HCT116 (cell line): ENCODE results near the gene KIAA1755. TPM values are rescaled to one million over a fixed set of nuclear protein-coding genes. Genes with fewer than 3 reads are reported as not detected.

ENCODE experiments used
- ATAC-seq: fragments of 200-7000 bp; cut with Tn5 transposase; 2 replicates; pipeline ENCODE4 v1.9.1; 2020; ENCODE audit warnings: mild to moderate bottlenecking, moderate library complexity
- BruUV-seq: library from RNA; stranded (reverse); fragments of 400-500 nt; replicated peaks from 2 replicates; lab custom pipeline; 2021; lab: Mats Ljungman, UMichigan
- CTCF ChIA-PET: fragments of 300-600 bp; sonication (Branson Sonifier 250); formaldehyde crosslinking; loops from one replicate; lab custom pipeline; 2021; ENCODE audit warnings: antibody characterized with exemption; lab: Charles Lee
- POLR2A ChIA-PET: fragments of 300-600, 350-600 bp; sonication (Branson Sonifier 250); formaldehyde crosslinking; loops from one replicate; lab custom pipeline; 2021; ENCODE audit warnings: antibody characterized with exemption; lab: Charles Lee
- RAD21 ChIA-PET, 2 experiments: fragments of 300-600 bp; sonication (Branson Sonifier 250); formaldehyde crosslinking; loops; one replicate each; lab custom pipeline; 2023; ENCODE audit warnings: low total read pairs in 2 of 2; ENCODE audit not compliant: uncharacterized antibody in 2 of 2, unreplicated experiment in 2 of 2, low non-redundant PET in 1 of 2; lab: Charles Lee
- DNase-seq: peaks from one replicate; pipeline ENCODE4 v3.0.0-alpha.2; 2010; ENCODE audit warnings: low read depth, low spot score
- H2AFZ ChIP-seq: fragments of 200-600 bp; shearing (Covaris generic), sonication (generic); 2 replicates; pipeline ENCODE4 v1.6.1; 2017; ENCODE audit warnings: low read depth, mixed run types, mixed read lengths, antibody characterized with exemption, low read length; ENCODE audit not compliant: poor library complexity, severe bottlenecking
- H3K27ac ChIP-seq: 2 replicates; pipeline ENCODE4 v1.5.1; 2012; ENCODE audit warnings: low read depth, low read length
- H3K27me3 ChIP-seq: fragments of 200-600 bp; sonication (generic); 2 replicates; pipeline ENCODE4 v1.6.1; 2016; ENCODE audit warnings: mixed run types, low read length, mixed read lengths; ENCODE audit not compliant: insufficient read depth
- H3K36me3 ChIP-seq, 2 experiments: fragments of 200-500 bp in 1 of 2; fragments of 200-600 bp in 1 of 2; sonication (Bioruptor generic) in 1 of 2; sonication (generic) in 1 of 2; 2 replicates each; pipeline versions ENCODE4 v1.5.1 to v1.6.1; 2014 to 2016; ENCODE audit warnings: low read length in 2 of 2, inconsistent platforms in 1 of 2, mixed read lengths in 1 of 2, mixed run types in 1 of 2; ENCODE audit not compliant: insufficient read depth in 2 of 2, control insufficient read depth in 1 of 2
- H3K4me1 ChIP-seq, 2 experiments: fragments of 200-600 bp in 1 of 2; sonication (generic) in 1 of 2; 2 replicates each; pipeline versions ENCODE4 v1.5.1 to v1.6.1; 2012 to 2017; ENCODE audit warnings: low read length in 2 of 2, inconsistent platforms in 1 of 2, mild to moderate bottlenecking in 1 of 2, mixed read lengths in 1 of 2, mixed run types in 1 of 2, moderate library complexity in 1 of 2; ENCODE audit not compliant: insufficient read depth in 2 of 2, control insufficient read depth in 1 of 2
- H3K4me2 ChIP-seq: fragments of 200-600 bp; sonication (generic); 2 replicates; pipeline ENCODE4 v1.6.1; 2017; ENCODE audit warnings: mixed run types, low read length, mixed read lengths
- H3K4me3 ChIP-seq, 2 experiments: fragments of 200-600 bp in 1 of 2; sonication (generic) in 1 of 2; replicated peaks in 1 of 2; 2 replicates each; pipeline ENCODE4 v1.5.1; 2011 to 2016; ENCODE audit warnings: low read length in 2 of 2, control low read depth in 1 of 2, low read depth in 1 of 2, mild to moderate bottlenecking in 1 of 2, mixed read lengths in 1 of 2, mixed run types in 1 of 2
- H3K79me2 ChIP-seq: fragments of 200-600 bp; sonication (generic); 2 replicates; pipeline ENCODE4 v1.6.1; 2017; ENCODE audit warnings: mild to moderate bottlenecking, mixed run types, low read length, moderate library complexity, mixed read lengths; ENCODE audit not compliant: insufficient read depth
- H3K9ac ChIP-seq: fragments of 200-600 bp; sonication (generic); 2 replicates; pipeline ENCODE4 v1.6.1; 2016; ENCODE audit warnings: low read length, mixed read lengths
- H3K9me2 ChIP-seq: fragments of 200-600 bp; sonication (generic), shearing (Covaris generic); 2 replicates; pipeline ENCODE4 v1.6.1; 2017; ENCODE audit warnings: mixed run types, mild to moderate bottlenecking, moderate library complexity; ENCODE audit not compliant: insufficient read depth
- H3K9me3 ChIP-seq, 2 experiments: fragments of 200-500 bp in 1 of 2; fragments of 200-600 bp in 1 of 2; sonication (Bioruptor generic) in 1 of 2; sonication (generic) in 1 of 2; 2 replicates each; pipeline ENCODE4 v1.6.1; 2014 to 2017; ENCODE audit warnings: low read length in 2 of 2, mixed read lengths in 2 of 2, inconsistent platforms in 1 of 2, low read depth in 1 of 2, mild to moderate bottlenecking in 1 of 2, mixed run types in 1 of 2, moderate library complexity in 1 of 2; ENCODE audit not compliant: control insufficient read depth in 1 of 2, insufficient read depth in 1 of 2
- H4K20me1 ChIP-seq: fragments of 200-600 bp; sonication (generic), shearing (Covaris generic); 2 replicates; pipeline ENCODE4 v1.6.1; 2017; ENCODE audit warnings: mixed run types, mild to moderate bottlenecking, moderate library complexity; ENCODE audit not compliant: insufficient read depth
- CTCF ChIP-seq, 3 experiments: fragments of 200-600 bp in 1 of 3; sonication (generic) in 1 of 3; IDR thresholded peaks in 2 of 3; conservative IDR thresholded peaks in 1 of 3; 2 replicates each; pipeline ENCODE4 v1.5.1; 2012 to 2017; ENCODE audit warnings: low read depth in 2 of 3, low read length in 2 of 3, antibody characterized with exemption in 1 of 3, borderline replicate concordance in 1 of 3, control low read depth in 1 of 3, mild to moderate bottlenecking in 1 of 3, mixed read lengths in 1 of 3, mixed run types in 1 of 3, moderate library complexity in 1 of 3; ENCODE audit not compliant: insufficient read depth in 1 of 3
- JUND ChIP-seq: IDR thresholded peaks from 2 replicates; pipeline ENCODE4 v1.6.1; 2012
- POLR2AphosphoS5 ChIP-seq: IDR thresholded peaks from 2 replicates; pipeline ENCODE4 v1.6.1; 2011; ENCODE audit warnings: mild to moderate bottlenecking, low read depth, low read length, moderate library complexity
- REST ChIP-seq: IDR thresholded peaks from 2 replicates; pipeline ENCODE4 v1.6.1; 2012; ENCODE audit warnings: low read depth
- TCF7L2 ChIP-seq: IDR thresholded peaks from 2 replicates; pipeline ENCODE4 v1.7.0; 2011; ENCODE audit warnings: borderline replicate concordance, inconsistent platforms; ENCODE audit not compliant: insufficient read depth, insufficient read length; ENCODE audit errors: extremely low read depth
- intact Hi-C: fragments of 100-400 bp; cut with micrococcal nuclease; formaldehyde crosslinking; loops from 2 replicates; pipeline ENCODE4 v1.10.0; 2022
- total RNA-seq: library from RNA; stranded (reverse); gene quantifications from one replicate; pipeline ENCODE4 v1.2.1, GENCODE V29; 2021; ENCODE audit not compliant: unreplicated experiment

The KIAA1755 gene
- total RNA-seq, 1 experiment from 2014 or later, result not detected

GRCh38 chr20:38303908-38304379 lies 43.4 kb upstream of the KIAA1755 start, which contains the start of gene BPI:
Gene BPI (plus strand): TSS chr20:38304156. CDS start chr20:38304224, 68 bp downstream.
- RAD21 ChIA-PET, result no interaction called here
- POLR2A ChIA-PET, result no interaction called here
- H3K27ac ChIP-seq, result no peak within 1 kb of the TSS
- no peaks in the 10 kb centered on the region for H4K20me1 ChIP-seq
- no peaks in the 10 kb centered on the region for H3K27me3 ChIP-seq
- H3K9ac ChIP-seq, result no peak within 1 kb of the TSS
- no peak within 1 kb of the TSS for H3K4me2 ChIP-seq
- BruUV-seq, result no TSS peak
- peaks cover 6 to 10% of the 10 kb centered on the region in 2 experiments; a peak in 2 of 4 replicates for H3K4me1 ChIP-seq
- H3K9me3 ChIP-seq, result peaks cover 0 to under 1% of the 10 kb centered on the region in 2 experiments; a peak in 1 of 4 replicates
- DNase-seq (no peak), ATAC-seq (no peak)
- no peaks in the 10 kb centered on the region for H3K36me3 ChIP-seq
- H2AFZ ChIP-seq, result peak within 1 kb of the TSS; percentile 47
- H3K9me2 ChIP-seq, result no peaks in the 10 kb centered on the region
- CTCF ChIA-PET, result interaction anchor here (1.0 to 1.7 kb wide), 2 partner anchors 19 to 73 kb away, joined by 3 to 4 read pairs; no protein-coding TSS in a partner anchor
- intact Hi-C loops, result no loop called here
- no peaks in the 10 kb centered on the region for H3K79me2 ChIP-seq
- no peak for TF ChIP-seq POLR2AphosphoS5
- no peak for TF ChIP-seq JUND
- TF ChIP-seq REST, result no peak
- no peak for TF ChIP-seq CTCF (IDR thresholded peaks at IDR 0.05 in 2 of 3, conservative IDR thresholded peaks at IDR 0.05 in 1 of 3; ENCODE audit: borderline replicate concordance in 1 of 3, insufficient read depth in 1 of 3, low read depth in 2 of 3, low read length in 2 of 3)
- TF ChIP-seq TCF7L2, result no peak
- no peak within 1 kb of the TSS for H3K4me3 ChIP-seq
